ENCODE results near the gene PLCB2.

Gene PLCB2

GRCh38 chr15:40323953-40324937 is 16.5 kb upstream of the PLCB2 start:
- DNase-seq (ENCODE audit: low read depth), result no peak
- peak overlapping the region; percentile 74 for H3K4me3 ChIP-seq (ENCODE audit: low read length)
- TF ChIP-seq CTCF (conservative IDR thresholded peaks at IDR 0.05; ENCODE audit: low read length), result no peak

- peak within 1 kb of the TSS; percentile 74 for H3K4me3 ChIP-seq (ENCODE audit: low read length)
- TF ChIP-seq CTCF (conservative IDR thresholded peaks at IDR 0.05; ENCODE audit: low read length), result peak; percentile 44
- peak; percentile 92 for DNase-seq (ENCODE audit: low read depth)
Observed at GRCh38 chr15:40323239-40323952, 15.7 kb upstream of the PLCB2 start, which contains the start of gene INAFM2. Gene INAFM2, plus strand, starts transcription at chr15:40323692. Its CDS starts 364 bp downstream, at chr15:40324056.

GRCh38 chr15:40322531-40323238 is 14.9 kb upstream of the PLCB2 start:
- TF ChIP-seq CTCF (conservative IDR thresholded peaks at IDR 0.05; ENCODE audit: low read length), result no peak
- H3K4me3 ChIP-seq (ENCODE audit: low read length), result peak overlapping the region; percentile 47
- DNase-seq (ENCODE audit: low read depth), result no peak

- peak; percentile 68 for DNase-seq (ENCODE audit: low read depth)
- H3K4me3 ChIP-seq (ENCODE audit: low read length), result no peak overlapping the region
- TF ChIP-seq CTCF (conservative IDR thresholded peaks at IDR 0.05; ENCODE audit: low read length), result peak; percentile 95
Observed at GRCh38 chr15:40320931-40321371, 13.2 kb upstream of the PLCB2 start.

- TF ChIP-seq CTCF (conservative IDR thresholded peaks at IDR 0.05; ENCODE audit: low read length), result no peak
- no peak overlapping the region for H3K4me3 ChIP-seq (ENCODE audit: low read length)
- no peak for DNase-seq (ENCODE audit: low read depth)
Observed at GRCh38 chr15:40320409-40320808, 12.7 kb upstream of the PLCB2 start.

GRCh38 chr15:40317580-40317979 is 9.8 kb upstream of the PLCB2 start:
- H3K4me3 ChIP-seq (ENCODE audit: low read length), result no peak overlapping the region
- DNase-seq (ENCODE audit: low read depth), result no peak
- TF ChIP-seq CTCF (conservative IDR thresholded peaks at IDR 0.05; ENCODE audit: low read length), result no peak

Measured in AG10803 (cell line).